ENCODE results near the gene KLK6.
A peak's percentile ranks its signal among the peaks of the same experiment; 100 is the strongest.

Gene KLK6

DNA sequence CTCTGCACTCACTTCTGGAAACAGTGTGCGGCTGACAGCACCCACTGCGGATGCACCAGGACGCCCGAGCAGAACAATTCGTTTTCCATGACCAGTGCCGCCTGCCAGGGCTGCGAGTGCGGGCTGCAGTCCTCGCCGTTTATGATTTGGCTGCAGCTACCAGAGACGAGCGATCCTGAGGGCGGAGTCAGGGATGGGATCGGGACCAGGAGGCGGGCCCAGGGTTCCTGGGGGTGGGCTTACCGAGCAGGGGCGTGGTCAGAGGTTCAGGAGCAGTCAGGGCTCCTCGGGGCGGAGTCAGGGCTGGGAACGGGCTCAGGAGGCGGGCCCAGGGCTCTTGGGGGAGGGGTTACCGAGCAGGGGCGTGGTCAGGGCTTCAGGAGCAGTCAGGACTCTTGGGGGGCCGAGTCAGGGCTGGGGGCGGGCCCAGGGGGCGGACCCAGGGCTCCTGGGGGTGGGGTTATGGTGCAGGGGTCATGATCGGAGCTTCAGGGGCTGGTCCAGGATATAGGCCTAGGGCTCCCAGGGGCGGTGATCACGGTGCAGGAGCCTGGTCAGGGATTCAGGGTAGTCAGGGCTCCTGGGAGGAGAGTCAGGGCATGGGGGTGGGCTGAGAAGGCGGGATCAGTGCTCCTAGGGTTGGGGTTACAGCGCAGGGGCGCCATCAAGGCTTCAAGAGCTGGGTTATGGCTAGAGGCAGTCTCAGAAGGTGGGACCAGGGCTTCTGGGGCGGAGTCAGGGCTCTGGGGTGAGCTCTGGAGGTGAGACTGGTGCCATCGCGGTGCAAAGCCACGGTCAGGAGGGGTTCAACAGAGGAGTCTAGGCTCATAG is 59.9 kb downstream of the KLK6 start:
- DNase-seq: peak; percentile 72

Measured in activated CD8-positive, alpha-beta memory T cell treated with anti-CD3 and anti-CD28 coated beads, Interleukin-2, amount 50 U/mL, for 48 hours (primary cell).